NCI-H187 (cell line): ENCODE results near the gene FRMPD4.
"Not testable (repeated sequence)": the region's sequence is repeated elsewhere in the genome, so short reads cannot be mapped to it uniquely, and the experiment has no call there.

Experiments
- DNase-seq, 2 experiments: peaks; one replicate each; lab custom pipeline; 2025; lab: John Stamatoyannopoulos, UW

Gene FRMPD4

GRCh38 chrX:12440246-12440645, 302.0 kb downstream of the FRMPD4 start:
- no peak for DNase-seq

- no peak for DNase-seq
Measured at GRCh38 chrX:12441381-12442128, 303.3 kb downstream of the FRMPD4 start.

GRCh38 chrX:12443534-12444098, 305.3 kb downstream of the FRMPD4 start:
- no peak for DNase-seq

GRCh38 chrX:12446342-12447075, 308.2 kb downstream of the FRMPD4 start:
- DNase-seq, result no peak

GRCh38 chrX:12447448-12448064, 309.3 kb downstream of the FRMPD4 start:
- DNase-seq, result no peak

GRCh38 chrX:12452268-12452667, 314.0 kb downstream of the FRMPD4 start:
- DNase-seq, result no peak

GRCh38 chrX:12460929-12461328, 322.7 kb downstream of the FRMPD4 start:
- DNase-seq, result no peak

- DNase-seq, result no peak
Measured at GRCh38 chrX:12463052-12463451, 324.8 kb downstream of the FRMPD4 start.

GRCh38 chrX:12463873-12464272, 325.6 kb downstream of the FRMPD4 start:
- DNase-seq, result no peak

- DNase-seq, result no peak
Measured at GRCh38 chrX:12467321-12467720, 329.0 kb downstream of the FRMPD4 start.

GRCh38 chrX:12469296-12469695, 331.0 kb downstream of the FRMPD4 start:
- DNase-seq, result no peak

- DNase-seq, result no peak
Measured at GRCh38 chrX:12471061-12471460, 332.8 kb downstream of the FRMPD4 start.

GRCh38 chrX:12480956-12481355, 342.7 kb downstream of the FRMPD4 start:
- no peak for DNase-seq

- DNase-seq, result no peak
Measured at GRCh38 chrX:12488220-12488619, 349.9 kb downstream of the FRMPD4 start.

- no peak for DNase-seq
Measured at GRCh38 chrX:12488771-12489170, 350.5 kb downstream of the FRMPD4 start.

- DNase-seq, result no peak
Measured at GRCh38 chrX:12489341-12489740, 351.1 kb downstream of the FRMPD4 start.

GRCh38 chrX:12494400-12495138, 356.3 kb downstream of the FRMPD4 start:
- no peak for DNase-seq

- DNase-seq, result no peak
Measured at GRCh38 chrX:12496343-12496742, 358.1 kb downstream of the FRMPD4 start.

GRCh38 chrX:12497832-12498591, 359.7 kb downstream of the FRMPD4 start:
- no peak for DNase-seq

- DNase-seq, result no peak
Measured at GRCh38 chrX:12505127-12505526, 366.9 kb downstream of the FRMPD4 start.

GRCh38 chrX:12515384-12515783, 377.1 kb downstream of the FRMPD4 start:
- not testable (repeated sequence) for DNase-seq
